K562 (cell line): ENCODE measurements around the gene PIK3CG. TPM values are rescaled to one million over a fixed set of nuclear protein-coding genes. Genes with fewer than 3 reads are reported as not detected.

Source experiments
- BRCA1 ChIP-seq, 2 experiments: fragments of 450-650 bp in 1 of 2; sonication (generic) in 1 of 2; formaldehyde crosslinking in 1 of 2; IDR thresholded peaks; 2 replicates each; pipeline versions ENCODE4 v1.5.0 to v1.6.1; 2017 to 2020; ENCODE audit warnings: mild to moderate bottlenecking in 1 of 2, missing genetic modification reagents in 1 of 2
- C11orf30 ChIP-seq: fragments of 450-650 bp; IDR thresholded peaks from 2 replicates; pipeline ENCODE4 v1.6.1; 2016; ENCODE audit warnings: low read depth, mild to moderate bottlenecking
- CEBPG ChIP-seq, 3 experiments: fragments of 200-800 bp in 1 of 3; sonication (Bioruptor generic) in 1 of 3; sonication (generic) in 1 of 3; formaldehyde crosslinking in 1 of 3; IDR thresholded peaks in 2 of 3; conservative IDR thresholded peaks in 1 of 3; 2 replicates each; pipeline versions ENCODE4 v1.6.1 to v1.8.0; 2016 to 2022; ENCODE audit warnings: missing compliant biosample characterization in 2 of 3, missing genetic modification characterization in 2 of 3, mild to moderate bottlenecking in 1 of 3, missing genetic modification reagents in 1 of 3
- EWSR1 ChIP-seq: fragments of 450-650 bp; IDR thresholded peaks from 2 replicates; pipeline ENCODE4 v1.6.1; 2018; ENCODE audit warnings: borderline replicate concordance, mild to moderate bottlenecking, low read depth, moderate library complexity; ENCODE audit not compliant: partially characterized antibody
- EZH2 ChIP-seq: IDR thresholded peaks from 2 replicates; pipeline ENCODE4 v1.6.1; 2012; ENCODE audit warnings: low read depth, mild to moderate bottlenecking, inconsistent platforms, low read length, borderline replicate concordance
- GABPB1 ChIP-seq: sonication (generic); formaldehyde crosslinking; IDR thresholded peaks from 2 replicates; pipeline ENCODE4 v1.8.0; 2022; ENCODE audit warnings: mild to moderate bottlenecking, missing genetic modification reagents
- GABPB2 ChIP-seq: fragments of 250-450 bp; sonication (Bioruptor Pico); conservative IDR thresholded peaks from 2 replicates; pipeline ENCODE4 v1.5.1; 2021; ENCODE audit warnings: mild to moderate bottlenecking
- GTF2A2 ChIP-seq: IDR thresholded peaks from 2 replicates; pipeline ENCODE4 v1.6.1; 2016; ENCODE audit warnings: mild to moderate bottlenecking, missing genetic modification characterization, missing compliant biosample characterization
- JUND ChIP-seq, 2 experiments: IDR thresholded peaks; 2 replicates in 1 of 2; 3 replicates in 1 of 2; pipeline ENCODE4 v1.6.1; 2011; ENCODE audit warnings: borderline replicate concordance in 2 of 2, low read depth in 2 of 2, low read length in 2 of 2, improper control_type of control experiment in 1 of 2, missing biosample characterization in 1 of 2, missing genetic modification characterization in 1 of 2, missing genetic modification reagents in 1 of 2
- KAT7 ChIP-seq: sonication (generic); formaldehyde crosslinking; IDR thresholded peaks from 2 replicates; pipeline ENCODE4 v1.8.0; 2022; ENCODE audit warnings: missing genetic modification reagents, mild to moderate bottlenecking, borderline replicate concordance
- PHTF2 ChIP-seq: fragments of 250-450 bp; sonication (Bioruptor Pico); IDR thresholded peaks from 2 replicates; pipeline ENCODE4 v1.5.0; 2021; ENCODE audit warnings: mild to moderate bottlenecking
- RAD51 ChIP-seq: fragments of 450-650 bp; IDR thresholded peaks from 2 replicates; pipeline ENCODE4 v1.7.1; 2016; ENCODE audit warnings: low read depth, mild to moderate bottlenecking, borderline replicate concordance
- SIX5 ChIP-seq, 2 experiments: IDR thresholded peaks; 2 replicates each; pipeline ENCODE4 v1.6.1; 2011; ENCODE audit warnings: low read length in 2 of 2, borderline replicate concordance in 1 of 2, low read depth in 1 of 2, mild to moderate bottlenecking in 1 of 2, moderate library complexity in 1 of 2; ENCODE audit not compliant: insufficient read depth in 1 of 2
- SMARCC2 ChIP-seq: fragments of 450-650 bp; IDR thresholded peaks from 2 replicates; pipeline ENCODE4 v1.6.1; 2017; ENCODE audit warnings: antibody characterized with exemption, moderate library complexity, mild to moderate bottlenecking, low read depth
- SMARCE1 ChIP-seq: fragments of 450-650 bp; IDR thresholded peaks from 2 replicates; pipeline ENCODE4 v1.7.1; 2016; ENCODE audit warnings: mild to moderate bottlenecking
- SP2 ChIP-seq: IDR thresholded peaks from 2 replicates; pipeline ENCODE4 v1.6.1; 2011; ENCODE audit warnings: mild to moderate bottlenecking, low read depth, low read length, moderate library complexity; ENCODE audit not compliant: poor library complexity, severe bottlenecking; ENCODE audit errors: extremely low read depth
- TAL1 ChIP-seq: fragments of 450-650 bp; IDR thresholded peaks from 2 replicates; pipeline ENCODE4 v1.6.1; 2016; ENCODE audit warnings: mild to moderate bottlenecking
- TRIM28 ChIP-seq: fragments of 450-650 bp; IDR thresholded peaks from 2 replicates; pipeline ENCODE4 v1.6.1; 2017
- ZNF75A ChIP-seq: fragments of 450-650 bp; formaldehyde crosslinking; IDR thresholded peaks from 2 replicates; pipeline ENCODE4 v1.4.0; 2020; ENCODE audit warnings: mild to moderate bottlenecking
- ZNF830 ChIP-seq: fragments of 250-450 bp; sonication (Bioruptor Pico); IDR thresholded peaks from 2 replicates; pipeline ENCODE4 v1.5.0; 2021; ENCODE audit warnings: mild to moderate bottlenecking
- polyA plus RNA-seq, 8 experiments: library from polyadenylated mRNA; depleted of rRNA in 4 of 8; stranded (reverse) in 5 of 8; unstranded in 3 of 8; fragments of >200 nt; fragmentation: Nextera tagmentation in 2 of 8; fragmentation: Illumina TruSeq in 1 of 8; extraction: Ambion mirVana in 2 of 8; extraction: Trizol in 1 of 8; gene quantifications; 2 replicates each; pipeline versions ENCODE4 v1.2.1 to v1.2.3, GENCODE V29; 2011 to 2014; ENCODE audit warnings: inconsistent platforms in 1 of 8, missing spikeins in 1 of 8
- total RNA-seq, 7 experiments: library from RNA; depleted of rRNA in 6 of 7; stranded (reverse); fragments of >200 nt in 6 of 7; fragmentation: Illumina TruSeq in 2 of 7; extraction: Trizol in 2 of 7; gene quantifications; 2 replicates each; pipeline versions ENCODE4 v1.2.1 to v1.2.3, GENCODE V29; 2011 to 2021; ENCODE audit warnings: low replicate concordance in 1 of 7
- TF ChIP-seq, protein P1 (sequence below): fragments of 250-450 bp; sonication (Bioruptor Pico); IDR thresholded peaks from 2 replicates; pipeline ENCODE4 v1.5.0; 2020; ENCODE audit warnings: mild to moderate bottlenecking
- TF ChIP-seq, protein P2 (sequence below): sonication (generic); formaldehyde crosslinking; IDR thresholded peaks from 2 replicates; pipeline ENCODE4 v1.8.0; 2022; ENCODE audit warnings: mild to moderate bottlenecking, missing genetic modification reagents

PIK3CG gene
- total and polyA plus RNA-seq, 9 of the 15 experiments (the other 6 are each of a cell fraction or from before 2014, with no cell fraction given), result 5.3 to 42.5 (median 29.0) TPM

DNA sequence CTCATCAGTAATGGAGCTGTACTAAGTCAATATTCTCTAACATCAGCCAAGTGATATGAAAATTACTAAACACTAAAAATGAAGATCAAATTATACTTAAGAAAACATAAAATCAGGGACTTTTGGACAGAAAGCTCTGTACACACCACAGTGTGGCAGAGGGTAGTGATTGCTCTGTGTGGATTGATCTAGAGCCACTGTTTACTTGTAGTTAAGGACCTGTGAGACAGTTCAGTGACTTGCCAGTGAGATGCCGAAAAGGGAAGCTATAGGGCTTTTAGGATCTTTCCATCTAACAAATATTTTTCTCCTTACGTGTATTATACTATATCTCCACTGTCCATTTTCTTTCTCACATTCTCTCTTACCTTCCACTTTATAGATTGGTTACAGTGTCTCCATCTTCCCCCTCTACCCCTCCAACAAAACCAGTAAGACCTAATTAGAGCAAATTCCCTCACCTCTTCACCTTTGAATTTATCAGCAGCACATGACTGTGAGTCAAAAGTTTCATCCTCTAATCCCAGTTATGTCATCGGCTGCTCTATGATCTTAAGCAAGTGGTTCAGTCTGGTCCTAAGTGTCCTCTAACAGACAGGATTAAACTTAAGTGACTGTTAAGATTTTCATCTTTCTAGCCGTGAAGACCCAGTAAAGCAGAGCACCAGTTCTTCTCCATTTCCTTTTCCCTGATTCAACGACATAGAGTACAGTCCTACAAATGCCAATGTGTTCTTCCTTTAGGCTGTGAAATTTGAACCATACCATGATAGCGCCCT is 6.9 kb downstream of the PIK3CG start (continued):
- no peak for TF ChIP-seq CEBPG (CRISPR knock-in tag; IDR thresholded peaks at IDR 0.05)
- TF ChIP-seq CEBPG (tag; conservative IDR thresholded peaks at IDR 0.05 in 1 of 2, IDR thresholded peaks at IDR 0.05 in 1 of 2), result peak; percentile 6 to 63; a peak in 2 of 4 replicates
- no peak for TF ChIP-seq GTF2A2 (tag)
- no peak for TF ChIP-seq BRCA1 (IDR thresholded peaks at IDR 0.05)
- no peak for TF ChIP-seq BRCA1 (CRISPR knock-in tag; IDR thresholded peaks at IDR 0.05)
- TF ChIP-seq JUND (IDR thresholded peaks at IDR 0.05; ENCODE audit: borderline replicate concordance, low read depth, low read length), result peak; percentile 86
- peak; percentile 76; the same call in 2 of the 3 replicates for TF ChIP-seq JUND (tag; IDR thresholded peaks at IDR 0.05; ENCODE audit: borderline replicate concordance, low read depth, low read length)
- TF ChIP-seq SMARCC2, result no peak
- no peak for TF ChIP-seq KAT7 (CRISPR knock-in tag)
- no peak for TF ChIP-seq PHTF2 (CRISPR knock-in tag)
- TF ChIP-seq SP2, result no peak
- TF ChIP-seq, protein P1, sequence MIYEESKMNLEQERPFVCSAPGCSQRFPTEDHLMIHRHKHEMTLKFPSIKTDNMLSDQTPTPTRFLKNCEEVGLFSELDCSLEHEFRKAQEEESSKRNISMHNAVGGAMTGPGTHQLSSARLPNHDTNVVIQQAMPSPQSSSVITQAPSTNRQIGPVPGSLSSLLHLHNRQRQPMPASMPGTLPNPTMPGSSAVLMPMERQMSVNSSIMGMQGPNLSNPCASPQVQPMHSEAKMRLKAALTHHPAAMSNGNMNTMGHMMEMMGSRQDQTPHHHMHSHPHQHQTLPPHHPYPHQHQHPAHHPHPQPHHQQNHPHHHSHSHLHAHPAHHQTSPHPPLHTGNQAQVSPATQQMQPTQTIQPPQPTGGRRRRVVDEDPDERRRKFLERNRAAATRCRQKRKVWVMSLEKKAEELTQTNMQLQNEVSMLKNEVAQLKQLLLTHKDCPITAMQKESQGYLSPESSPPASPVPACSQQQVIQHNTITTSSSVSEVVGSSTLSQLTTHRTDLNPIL, result no peak; the same call in 1 of the 2 replicates
- TF ChIP-seq ZNF75A (CRISPR knock-in tag), result no peak
- TF ChIP-seq GABPB1, result no peak
- no peak for TF ChIP-seq C11orf30
- no peak for TF ChIP-seq TRIM28
- no peak for TF ChIP-seq GABPB2 (CRISPR knock-in tag)
- peak; percentile 54; the same call in 1 of the 2 replicates for TF ChIP-seq SMARCE1
- TF ChIP-seq EZH2, result no peak
- TF ChIP-seq SIX5 (IDR thresholded peaks at IDR 0.05; ENCODE audit: borderline replicate concordance in 1 of 2, insufficient read depth in 1 of 2, low read depth in 1 of 2, low read length in 2 of 2), result no peak
- no peak for TF ChIP-seq TAL1
- TF ChIP-seq, protein P2, sequence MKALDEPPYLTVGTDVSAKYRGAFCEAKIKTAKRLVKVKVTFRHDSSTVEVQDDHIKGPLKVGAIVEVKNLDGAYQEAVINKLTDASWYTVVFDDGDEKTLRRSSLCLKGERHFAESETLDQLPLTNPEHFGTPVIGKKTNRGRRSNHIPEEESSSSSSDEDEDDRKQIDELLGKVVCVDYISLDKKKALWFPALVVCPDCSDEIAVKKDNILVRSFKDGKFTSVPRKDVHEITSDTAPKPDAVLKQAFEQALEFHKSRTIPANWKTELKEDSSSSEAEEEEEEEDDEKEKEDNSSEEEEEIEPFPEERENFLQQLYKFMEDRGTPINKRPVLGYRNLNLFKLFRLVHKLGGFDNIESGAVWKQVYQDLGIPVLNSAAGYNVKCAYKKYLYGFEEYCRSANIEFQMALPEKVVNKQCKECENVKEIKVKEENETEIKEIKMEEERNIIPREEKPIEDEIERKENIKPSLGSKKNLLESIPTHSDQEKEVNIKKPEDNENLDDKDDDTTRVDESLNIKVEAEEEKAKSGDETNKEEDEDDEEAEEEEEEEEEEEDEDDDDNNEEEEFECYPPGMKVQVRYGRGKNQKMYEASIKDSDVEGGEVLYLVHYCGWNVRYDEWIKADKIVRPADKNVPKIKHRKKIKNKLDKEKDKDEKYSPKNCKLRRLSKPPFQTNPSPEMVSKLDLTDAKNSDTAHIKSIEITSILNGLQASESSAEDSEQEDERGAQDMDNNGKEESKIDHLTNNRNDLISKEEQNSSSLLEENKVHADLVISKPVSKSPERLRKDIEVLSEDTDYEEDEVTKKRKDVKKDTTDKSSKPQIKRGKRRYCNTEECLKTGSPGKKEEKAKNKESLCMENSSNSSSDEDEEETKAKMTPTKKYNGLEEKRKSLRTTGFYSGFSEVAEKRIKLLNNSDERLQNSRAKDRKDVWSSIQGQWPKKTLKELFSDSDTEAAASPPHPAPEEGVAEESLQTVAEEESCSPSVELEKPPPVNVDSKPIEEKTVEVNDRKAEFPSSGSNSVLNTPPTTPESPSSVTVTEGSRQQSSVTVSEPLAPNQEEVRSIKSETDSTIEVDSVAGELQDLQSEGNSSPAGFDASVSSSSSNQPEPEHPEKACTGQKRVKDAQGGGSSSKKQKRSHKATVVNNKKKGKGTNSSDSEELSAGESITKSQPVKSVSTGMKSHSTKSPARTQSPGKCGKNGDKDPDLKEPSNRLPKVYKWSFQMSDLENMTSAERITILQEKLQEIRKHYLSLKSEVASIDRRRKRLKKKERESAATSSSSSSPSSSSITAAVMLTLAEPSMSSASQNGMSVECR (CRISPR knock-in tag), result no peak
- no peak for TF ChIP-seq EWSR1
- TF ChIP-seq ZNF830 (CRISPR knock-in tag), result no peak
- peak; percentile 51; the same call in 1 of the 2 replicates for TF ChIP-seq RAD51
